Erythroblast (primary cell): Measurements from ENCODE around the gene ZBTB38.

Experiments
- GATA1 ChIP-seq: IDR thresholded peaks from 2 replicates; pipeline ENCODE4 v1.6.1; 2011; ENCODE audit warnings: low read depth, mild to moderate bottlenecking, control low read depth, low read length, moderate library complexity
- POLR2A ChIP-seq: IDR thresholded peaks from 2 replicates; pipeline ENCODE4 v1.6.1; 2011; ENCODE audit warnings: mild to moderate bottlenecking, low read length

DNA sequence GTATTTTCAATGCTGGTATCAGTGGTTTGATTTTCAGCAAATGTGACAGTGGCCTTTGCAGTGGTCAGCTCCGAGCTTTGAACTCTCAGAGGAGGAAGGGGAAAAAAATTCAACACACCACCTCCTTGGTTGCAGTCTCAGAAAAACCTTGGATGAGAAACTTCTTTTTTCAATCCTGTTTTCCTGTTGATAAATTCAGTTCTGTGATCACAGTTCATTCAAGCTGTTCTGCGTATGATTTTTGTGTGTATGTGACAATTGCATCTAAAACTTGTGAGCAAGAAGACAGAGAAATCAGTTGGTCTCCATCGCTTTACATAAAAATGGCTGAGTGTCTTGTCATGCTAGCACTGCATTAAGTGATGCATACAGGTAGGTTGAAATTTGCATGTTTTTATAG lies 19.2 kb downstream of the ZBTB38 start:
- no peak for TF ChIP-seq POLR2A
- TF ChIP-seq GATA1, result no peak
